ENCODE results near the gene TEX2. TPM values are rescaled to one million over a fixed set of nuclear protein-coding genes. Genes with fewer than 3 reads are reported as not detected.

The TEX2 gene
- total RNA-seq, 1 donor from 2014 or later: 77.0 TPM

Other genes with a start within 250 kb of the TEX2 start
- 75.2 TPM for gene ICAM2, start 242.6 kb downstream of the TEX2 start, total RNA-seq
- gene ERN1, start 133.1 kb downstream of the TEX2 start, total RNA-seq: 27.1 TPM
- 367 TPM for gene PECAM1, start 127.6 kb upstream of the TEX2 start, total RNA-seq
- 15.5 TPM for gene MILR1, start 185.9 kb upstream of the TEX2 start, total RNA-seq
- gene POLG2, start 233.8 kb upstream of the TEX2 start, total RNA-seq: 11.6 TPM
- gene DDX5, start 243.0 kb upstream of the TEX2 start, total RNA-seq: 902 TPM
- gene CEP95, start 243.7 kb upstream of the TEX2 start, total RNA-seq: 26.8 TPM

All from mesenteric fat pad (tissue), 1 donor.